ENCODE results near the gene PINLYP.

DNA sequence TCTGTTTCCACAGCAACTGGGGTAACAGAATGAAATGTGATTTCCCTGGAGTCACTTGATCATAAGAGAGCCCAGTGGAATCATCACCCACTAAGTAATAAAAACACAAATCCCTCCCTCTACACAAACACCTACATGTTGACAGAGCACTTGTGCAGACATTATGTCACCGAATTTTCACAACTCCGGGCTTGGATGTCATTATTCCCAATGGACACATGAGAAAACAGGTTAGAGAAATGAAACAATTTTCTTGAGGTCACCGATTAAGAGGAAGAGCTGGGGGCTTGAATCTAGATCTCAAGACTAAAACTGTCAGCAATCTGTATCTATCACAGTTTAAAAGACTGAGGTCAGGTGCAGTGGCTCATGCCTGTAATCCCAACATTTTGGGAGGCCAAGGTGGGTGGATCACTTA is 3.4 kb upstream of the PINLYP start:
- TF ChIP-seq, protein P1, sequence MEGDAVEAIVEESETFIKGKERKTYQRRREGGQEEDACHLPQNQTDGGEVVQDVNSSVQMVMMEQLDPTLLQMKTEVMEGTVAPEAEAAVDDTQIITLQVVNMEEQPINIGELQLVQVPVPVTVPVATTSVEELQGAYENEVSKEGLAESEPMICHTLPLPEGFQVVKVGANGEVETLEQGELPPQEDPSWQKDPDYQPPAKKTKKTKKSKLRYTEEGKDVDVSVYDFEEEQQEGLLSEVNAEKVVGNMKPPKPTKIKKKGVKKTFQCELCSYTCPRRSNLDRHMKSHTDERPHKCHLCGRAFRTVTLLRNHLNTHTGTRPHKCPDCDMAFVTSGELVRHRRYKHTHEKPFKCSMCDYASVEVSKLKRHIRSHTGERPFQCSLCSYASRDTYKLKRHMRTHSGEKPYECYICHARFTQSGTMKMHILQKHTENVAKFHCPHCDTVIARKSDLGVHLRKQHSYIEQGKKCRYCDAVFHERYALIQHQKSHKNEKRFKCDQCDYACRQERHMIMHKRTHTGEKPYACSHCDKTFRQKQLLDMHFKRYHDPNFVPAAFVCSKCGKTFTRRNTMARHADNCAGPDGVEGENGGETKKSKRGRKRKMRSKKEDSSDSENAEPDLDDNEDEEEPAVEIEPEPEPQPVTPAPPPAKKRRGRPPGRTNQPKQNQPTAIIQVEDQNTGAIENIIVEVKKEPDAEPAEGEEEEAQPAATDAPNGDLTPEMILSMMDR (optimal IDR thresholded peaks at IDR 0.05 in 1 of 3, IDR thresholded peaks at IDR 0.05 in 1 of 3, conservative IDR thresholded peaks at IDR 0.05 in 1 of 3; ENCODE audit: extremely low read depth in 1 of 3, insufficient read depth in 2 of 3, low read length in 3 of 3) = no peak
- TF ChIP-seq EZH2 (IDR thresholded peaks at IDR 0.05; ENCODE audit: low read length) = no peak

All from keratinocyte (primary cell).